GM23338 (cell line): ENCODE measurements around the gene ZNF605. TPM values are rescaled to one million over a fixed set of nuclear protein-coding genes. Genes with fewer than 3 reads are reported as not detected.

ENCODE experiments used
- ATAC-seq: fragments of 200-7000 bp; cut with Tn5 transposase; 3 replicates; pipeline ENCODE4 v1.9.1; 2020
- DNase-seq: peaks from one replicate; pipeline ENCODE4 v3.0.0-alpha.2; 2015; ENCODE audit warnings: low spot score
- H2AFZ ChIP-seq: fragments of 200-600 bp; sonication (generic); 2 replicates; pipeline ENCODE4 v1.8.0; 2016; ENCODE audit warnings: antibody characterized with exemption, mild to moderate bottlenecking, moderate library complexity
- H3F3A ChIP-seq: fragments of 200-600 bp; sonication (generic); replicated peaks from 2 replicates; pipeline ENCODE4 v1.8.0; 2017; ENCODE audit warnings: antibody characterized with exemption, mixed run types, low read depth
- H3K27ac ChIP-seq: fragments of 200-600 bp; sonication (generic); 2 replicates; pipeline ENCODE4 v1.6.1; 2016; ENCODE audit warnings: low read depth
- H3K27me3 ChIP-seq: fragments of 200-600 bp; sonication (generic); 2 replicates; pipeline ENCODE4 v1.8.0; 2016; ENCODE audit warnings: mild to moderate bottlenecking, mixed run types, moderate library complexity; ENCODE audit not compliant: insufficient read depth
- H3K36me3 ChIP-seq: fragments of 200-600 bp; sonication (generic); 2 replicates; pipeline ENCODE4 v1.8.0; 2016; ENCODE audit warnings: mild to moderate bottlenecking; ENCODE audit not compliant: insufficient read depth
- H3K4me1 ChIP-seq: fragments of 200-600 bp; sonication (generic); 2 replicates; pipeline ENCODE4 v1.8.0; 2016; ENCODE audit warnings: mild to moderate bottlenecking, moderate library complexity; ENCODE audit not compliant: insufficient read depth
- H3K4me2 ChIP-seq: fragments of 200-600 bp; sonication (generic); 2 replicates; pipeline ENCODE4 v1.7.1; 2017; ENCODE audit warnings: mixed run types
- H3K4me3 ChIP-seq: fragments of 200-600 bp; sonication (generic); 2 replicates; pipeline ENCODE4 v1.6.1; 2016; ENCODE audit warnings: mixed run types
- H3K79me2 ChIP-seq: fragments of 200-600 bp; sonication (generic); replicated peaks from 2 replicates; pipeline ENCODE4 v1.8.0; 2017; ENCODE audit warnings: mild to moderate bottlenecking; ENCODE audit not compliant: insufficient read depth
- H3K9me2 ChIP-seq: fragments of 200-600 bp; sonication (generic); 2 replicates; pipeline ENCODE4 v1.8.0; 2017; ENCODE audit not compliant: insufficient read depth
- H4K20me1 ChIP-seq: fragments of 200-600 bp; sonication (generic); replicated peaks from 2 replicates; pipeline ENCODE4 v1.8.0; 2017; ENCODE audit warnings: mild to moderate bottlenecking; ENCODE audit not compliant: insufficient read depth
- H3K27ac Mint-ChIP-seq: 2 replicates; pipeline ENCODE4 v1.8.0; 2020; ENCODE audit warnings: inconsistent platforms, mild to moderate bottlenecking, moderate library complexity, mixed read lengths
- H3K27me3 Mint-ChIP-seq: 3 replicates; pipeline ENCODE4 v1.8.0; 2022; ENCODE audit warnings: low read depth, mild to moderate bottlenecking, moderate library complexity, mixed read lengths, inconsistent platforms; ENCODE audit not compliant: insufficient read depth, poor library complexity
- H3K36me3 Mint-ChIP-seq: 3 replicates; pipeline ENCODE4 v1.8.0; 2021; ENCODE audit warnings: low read depth, mild to moderate bottlenecking, inconsistent platforms, moderate library complexity, mixed read lengths
- H3K4me1 Mint-ChIP-seq: 3 replicates; pipeline ENCODE4 v1.8.0; 2020; ENCODE audit warnings: mild to moderate bottlenecking, inconsistent platforms, mixed read lengths
- H3K4me3 Mint-ChIP-seq: 3 replicates; pipeline ENCODE4 v1.8.0; 2021; ENCODE audit warnings: moderate library complexity, mild to moderate bottlenecking, inconsistent platforms, mixed read lengths
- H3K9me3 Mint-ChIP-seq: 3 replicates; pipeline ENCODE4 v1.8.0; 2020; ENCODE audit warnings: moderate library complexity, mild to moderate bottlenecking, inconsistent platforms, mixed read lengths
- CREB1 ChIP-seq: fragments of 250-450 bp; sonication (Bioruptor Pico); IDR thresholded peaks from 2 replicates; pipeline ENCODE4 v1.5.0; 2020; ENCODE audit warnings: low read depth, mild to moderate bottlenecking, moderate library complexity
- CTCF ChIP-seq, 2 experiments: fragments of 200-600 bp in 1 of 2; sonication (generic) in 1 of 2; conservative IDR thresholded peaks; 2 replicates each; pipeline versions ENCODE4 v1.5.1 to v1.6.1; 2016 to 2017; ENCODE audit warnings: antibody characterized with exemption in 2 of 2, low read depth in 2 of 2, mild to moderate bottlenecking in 2 of 2, moderate library complexity in 1 of 2
- ETS1 ChIP-seq: IDR thresholded peaks from 2 replicates; pipeline ENCODE4 v1.6.1; 2016; ENCODE audit warnings: antibody characterized with exemption
- EZH2 ChIP-seq: fragments of 200-600 bp; sonication (generic); IDR thresholded peaks from one replicate; pipeline ENCODE4 v1.8.0; 2017; ENCODE audit warnings: antibody characterized with exemption, mild to moderate bottlenecking, low read depth; ENCODE audit not compliant: unreplicated experiment
- EZH2phosphoT487 ChIP-seq: fragments of 200-600 bp; sonication (generic); IDR thresholded peaks from one replicate; pipeline ENCODE4 v1.8.1; 2018; ENCODE audit warnings: antibody characterized with exemption; ENCODE audit not compliant: unreplicated experiment
- JUNB ChIP-seq: IDR thresholded peaks from one replicate; pipeline ENCODE4 v1.6.1; 2016; ENCODE audit warnings: antibody characterized with exemption; ENCODE audit not compliant: unreplicated experiment
- NANOG ChIP-seq: IDR thresholded peaks from 2 replicates; pipeline ENCODE4 v1.6.1; 2016; ENCODE audit warnings: antibody characterized with exemption, borderline replicate concordance
- POLR2AphosphoS5 ChIP-seq: IDR thresholded peaks from 2 replicates; pipeline ENCODE4 v1.6.1; 2016; ENCODE audit warnings: antibody characterized with exemption, low read depth
- REST ChIP-seq: IDR thresholded peaks from one replicate; pipeline ENCODE4 v1.6.1; 2018; ENCODE audit warnings: antibody characterized with exemption; ENCODE audit not compliant: unreplicated experiment
- STAT1 ChIP-seq: IDR thresholded peaks from one replicate; pipeline ENCODE4 v1.6.1; 2016; ENCODE audit warnings: antibody characterized with exemption; ENCODE audit not compliant: unreplicated experiment
- ZNF114 ChIP-seq: fragments of 250-450 bp; sonication (Bioruptor Pico); IDR thresholded peaks from 2 replicates; pipeline ENCODE4 v1.5.0; 2020; ENCODE audit warnings: mild to moderate bottlenecking, moderate library complexity
- ZNF331 ChIP-seq: fragments of 250-450 bp; sonication (Bioruptor Pico); IDR thresholded peaks from 2 replicates; pipeline ENCODE4 v1.5.0; 2020; ENCODE audit warnings: low read depth, mild to moderate bottlenecking, moderate library complexity
- polyA plus RNA-seq: library from polyadenylated mRNA; unstranded; fragments of >200 nt; fragmentation: Nextera tagmentation; extraction: Ambion mirVana; gene quantifications from 2 replicates; pipeline ENCODE4 v1.2.1, GENCODE V29; 2016
- total RNA-seq: library from RNA; depleted of rRNA; stranded (reverse); fragments of >200 nt; shearing (Covaris generic); gene quantifications from 2 replicates; pipeline ENCODE4 v1.2.3, GENCODE V29; 2014
- TF ChIP-seq, protein P1 (sequence below): fragments of 250-450 bp; sonication (Bioruptor Pico); IDR thresholded peaks from 2 replicates; pipeline ENCODE4 v1.5.0; 2020; ENCODE audit warnings: mild to moderate bottlenecking, moderate library complexity

ZNF605 gene
- total and polyA plus RNA-seq, 2 experiments from 2014 or later, result 13.5 to 17.1 TPM

DNA sequence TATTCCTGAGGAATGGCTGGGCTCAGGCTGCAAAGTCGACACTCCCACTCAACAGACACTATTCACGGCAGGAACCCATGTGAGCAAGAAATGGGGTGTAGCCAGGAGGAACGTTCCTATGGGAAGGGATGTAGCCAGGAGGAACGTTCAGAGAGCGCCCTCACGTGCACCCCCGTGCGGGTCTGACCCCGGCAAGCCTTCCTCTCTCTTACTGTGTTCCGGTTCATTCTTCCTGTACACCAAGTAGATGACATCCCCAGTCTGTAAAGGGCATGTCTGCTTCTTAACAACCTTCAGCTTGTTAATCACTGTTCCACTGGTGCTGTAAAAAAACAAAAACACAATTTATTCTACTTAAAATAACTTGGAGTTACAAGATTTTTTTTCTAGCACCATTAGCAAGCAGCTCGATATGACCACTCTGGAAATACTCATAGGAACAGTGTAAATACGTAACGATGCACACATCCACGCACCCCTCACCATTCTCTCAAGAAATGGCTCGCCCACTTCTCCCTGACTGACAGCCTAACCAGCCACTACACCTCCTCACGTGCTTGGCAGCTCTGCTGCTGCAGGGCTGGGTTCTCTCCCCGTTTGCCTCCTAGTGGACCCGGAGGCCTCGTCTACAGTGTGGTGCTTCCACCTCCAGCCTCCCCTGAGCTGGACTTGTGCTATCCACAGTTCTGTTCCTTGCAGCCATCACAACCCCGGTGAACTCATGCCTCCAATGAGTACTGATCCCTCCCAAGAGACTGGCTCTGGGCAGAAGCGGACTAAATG, 83.8 kb downstream of the ZNF605 start:
- Histone ChIP-seq H3K4me2 (no peak overlapping the region), H3K36me3 (0 out of 2 replicates have a peak, but pooled peaks cover 20% of the 10 kb centered on the region), H3F3A (0 out of 2 replicates have a peak, but pooled peaks cover 3% of the 10 kb centered on the region), H3K79me2 (0 out of 2 replicates have a peak, but pooled peaks cover under 1% of the 10 kb centered on the region), H3K27ac (no peak overlapping the region), H4K20me1 (no peaks in the 10 kb centered on the region; the same call in 1 of the 2 replicates), H3K27me3 (no peaks in the 10 kb centered on the region), H2AFZ (no peak overlapping the region), H3K9me2 (no peaks in the 10 kb centered on the region), H3K4me1 (no peaks in the 10 kb centered on the region), H3K4me3 (no peak overlapping the region)
- Mint-ChIP-seq H3K4me3 (no peak overlapping the region), H3K36me3 (peaks cover 48% of the 10 kb centered on the region), H3K27me3 (peaks cover 2% of the 10 kb centered on the region), H3K9me3 (no peaks in the 10 kb centered on the region), H3K27ac (peak overlapping the region; percentile 45; the same call in 1 of the 2 replicates), H3K4me1 (no peaks in the 10 kb centered on the region)
- no peak for DNase-seq
- no peak for ATAC-seq
- TF ChIP-seq CTCF (conservative IDR thresholded peaks at IDR 0.05; ENCODE audit: low read depth in 2 of 2), result no peak
- TF ChIP-seq EZH2phosphoT487, result no peak
- TF ChIP-seq EZH2, result no peak
- TF ChIP-seq ZNF331, result no peak
- no peak for TF ChIP-seq STAT1
- no peak for TF ChIP-seq ZNF114 (CRISPR knock-in tag)
- TF ChIP-seq, protein P1, sequence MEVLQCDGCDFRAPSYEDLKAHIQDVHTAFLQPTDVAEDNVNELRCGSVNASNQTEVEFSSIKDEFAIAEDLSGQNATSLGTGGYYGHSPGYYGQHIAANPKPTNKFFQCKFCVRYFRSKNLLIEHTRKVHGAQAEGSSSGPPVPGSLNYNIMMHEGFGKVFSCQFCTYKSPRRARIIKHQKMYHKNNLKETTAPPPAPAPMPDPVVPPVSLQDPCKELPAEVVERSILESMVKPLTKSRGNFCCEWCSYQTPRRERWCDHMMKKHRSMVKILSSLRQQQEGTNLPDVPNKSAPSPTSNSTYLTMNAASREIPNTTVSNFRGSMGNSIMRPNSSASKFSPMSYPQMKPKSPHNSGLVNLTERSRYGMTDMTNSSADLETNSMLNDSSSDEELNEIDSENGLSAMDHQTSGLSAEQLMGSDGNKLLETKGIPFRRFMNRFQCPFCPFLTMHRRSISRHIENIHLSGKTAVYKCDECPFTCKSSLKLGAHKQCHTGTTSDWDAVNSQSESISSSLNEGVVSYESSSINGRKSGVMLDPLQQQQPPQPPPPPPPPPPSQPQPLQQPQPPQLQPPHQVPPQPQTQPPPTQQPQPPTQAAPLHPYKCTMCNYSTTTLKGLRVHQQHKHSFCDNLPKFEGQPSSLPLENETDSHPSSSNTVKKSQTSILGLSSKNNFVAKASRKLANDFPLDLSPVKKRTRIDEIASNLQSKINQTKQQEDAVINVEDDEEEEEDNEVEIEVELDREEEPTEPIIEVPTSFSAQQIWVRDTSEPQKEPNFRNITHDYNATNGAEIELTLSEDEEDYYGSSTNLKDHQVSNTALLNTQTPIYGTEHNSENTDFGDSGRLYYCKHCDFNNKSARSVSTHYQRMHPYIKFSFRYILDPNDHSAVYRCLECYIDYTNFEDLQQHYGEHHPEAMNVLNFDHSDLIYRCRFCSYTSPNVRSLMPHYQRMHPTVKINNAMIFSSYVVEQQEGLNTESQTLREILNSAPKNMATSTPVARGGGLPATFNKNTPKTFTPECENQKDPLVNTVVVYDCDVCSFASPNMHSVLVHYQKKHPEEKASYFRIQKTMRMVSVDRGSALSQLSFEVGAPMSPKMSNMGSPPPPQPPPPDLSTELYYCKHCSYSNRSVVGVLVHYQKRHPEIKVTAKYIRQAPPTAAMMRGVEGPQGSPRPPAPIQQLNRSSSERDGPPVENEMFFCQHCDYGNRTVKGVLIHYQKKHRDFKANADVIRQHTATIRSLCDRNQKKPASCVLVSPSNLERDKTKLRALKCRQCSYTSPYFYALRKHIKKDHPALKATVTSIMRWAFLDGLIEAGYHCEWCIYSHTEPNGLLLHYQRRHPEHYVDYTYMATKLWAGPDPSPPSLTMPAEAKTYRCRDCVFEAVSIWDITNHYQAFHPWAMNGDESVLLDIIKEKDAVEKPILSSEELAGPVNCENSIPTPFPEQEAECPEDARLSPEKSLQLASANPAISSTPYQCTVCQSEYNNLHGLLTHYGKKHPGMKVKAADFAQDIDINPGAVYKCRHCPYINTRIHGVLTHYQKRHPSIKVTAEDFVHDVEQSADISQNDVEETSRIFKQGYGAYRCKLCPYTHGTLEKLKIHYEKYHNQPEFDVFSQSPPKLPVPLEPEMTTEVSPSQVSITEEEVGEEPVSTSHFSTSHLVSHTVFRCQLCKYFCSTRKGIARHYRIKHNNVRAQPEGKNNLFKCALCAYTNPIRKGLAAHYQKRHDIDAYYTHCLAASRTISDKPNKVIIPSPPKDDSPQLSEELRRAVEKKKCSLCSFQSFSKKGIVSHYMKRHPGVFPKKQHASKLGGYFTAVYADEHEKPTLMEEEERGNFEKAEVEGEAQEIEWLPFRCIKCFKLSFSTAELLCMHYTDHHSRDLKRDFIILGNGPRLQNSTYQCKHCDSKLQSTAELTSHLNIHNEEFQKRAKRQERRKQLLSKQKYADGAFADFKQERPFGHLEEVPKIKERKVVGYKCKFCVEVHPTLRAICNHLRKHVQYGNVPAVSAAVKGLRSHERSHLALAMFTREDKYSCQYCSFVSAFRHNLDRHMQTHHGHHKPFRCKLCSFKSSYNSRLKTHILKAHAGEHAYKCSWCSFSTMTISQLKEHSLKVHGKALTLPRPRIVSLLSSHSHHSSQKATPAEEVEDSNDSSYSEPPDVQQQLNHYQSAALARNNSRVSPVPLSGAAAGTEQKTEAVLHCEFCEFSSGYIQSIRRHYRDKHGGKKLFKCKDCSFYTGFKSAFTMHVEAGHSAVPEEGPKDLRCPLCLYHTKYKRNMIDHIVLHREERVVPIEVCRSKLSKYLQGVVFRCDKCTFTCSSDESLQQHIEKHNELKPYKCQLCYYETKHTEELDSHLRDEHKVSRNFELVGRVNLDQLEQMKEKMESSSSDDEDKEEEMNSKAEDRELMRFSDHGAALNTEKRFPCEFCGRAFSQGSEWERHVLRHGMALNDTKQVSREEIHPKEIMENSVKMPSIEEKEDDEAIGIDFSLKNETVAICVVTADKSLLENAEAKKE (CRISPR knock-in tag), result no peak
- no peak for TF ChIP-seq POLR2AphosphoS5
- no peak for TF ChIP-seq CREB1 (CRISPR knock-in tag)
- TF ChIP-seq NANOG, result no peak
- TF ChIP-seq JUNB, result no peak
- TF ChIP-seq ETS1, result no peak
- TF ChIP-seq REST, result no peak
